GM18498 (cell line): ENCODE results near the gene ENC1.

ENCODE experiments used
- ATAC-seq: cut with Tn5 transposase; IDR thresholded peaks from one replicate; pipeline ENCODE4 v1.9.1; 2021; ENCODE audit warnings: mild to moderate bottlenecking, moderate library complexity; ENCODE audit not compliant: unreplicated experiment

ENC1 gene

GRCh38 chr5:74657165-74657564 is 16.6 kb upstream of the ENC1 start:
- ATAC-seq: no peak

- ATAC-seq: no peak
Observed at GRCh38 chr5:74655716-74656115, 15.2 kb upstream of the ENC1 start.

- no peak for ATAC-seq
Observed at GRCh38 chr5:74655206-74655605, 14.7 kb upstream of the ENC1 start.

GRCh38 chr5:74653991-74654390 is 13.5 kb upstream of the ENC1 start:
- ATAC-seq: no peak

- no peak for ATAC-seq
Observed at GRCh38 chr5:74652576-74652975, 12.0 kb upstream of the ENC1 start.

- no peak for ATAC-seq
Observed at GRCh38 chr5:74651710-74652109, 11.2 kb upstream of the ENC1 start.

- no peak for ATAC-seq
Observed at GRCh38 chr5:74649421-74649973, 9.0 kb upstream of the ENC1 start.

GRCh38 chr5:74648835-74649293 is 8.3 kb upstream of the ENC1 start:
- no peak for ATAC-seq

GRCh38 chr5:74647096-74647495 is 6.6 kb upstream of the ENC1 start:
- no peak for ATAC-seq

- no peak for ATAC-seq
Observed at GRCh38 chr5:74643111-74643562, 2.6 kb upstream of the ENC1 start.

- ATAC-seq: no peak
Observed at GRCh38 chr5:74642543-74642863, 2.0 kb upstream of the ENC1 start.

- no peak for ATAC-seq
Observed at GRCh38 chr5:74641735-74642542, 1.4 kb upstream of the ENC1 start.

- peak; percentile 26 for ATAC-seq
Observed at GRCh38 chr5:74640954-74641734, 616 bp upstream of the ENC1 start.

- ATAC-seq: peak; percentile 17
Observed at GRCh38 chr5:74639807-74640449, 600 bp downstream of the ENC1 start.

GRCh38 chr5:74638970-74639806 is 1.3 kb downstream of the ENC1 start:
- no peak for ATAC-seq

- no peak for ATAC-seq
Observed at GRCh38 chr5:74638544-74638969, 2.0 kb downstream of the ENC1 start.

GRCh38 chr5:74636552-74636951 is 4.0 kb downstream of the ENC1 start:
- ATAC-seq: no peak

GRCh38 chr5:74636149-74636548 is 4.4 kb downstream of the ENC1 start:
- no peak for ATAC-seq

- no peak for ATAC-seq
Observed at GRCh38 chr5:74634611-74635286, 5.8 kb downstream of the ENC1 start.

GRCh38 chr5:74633695-74634094 is 6.8 kb downstream of the ENC1 start:
- no peak for ATAC-seq
